Measurements from ENCODE around the gene NAA40. TPM values are rescaled to one million over a fixed set of nuclear protein-coding genes. Genes with fewer than 3 reads are reported as not detected.
A peak's percentile ranks its signal among the peaks of the same experiment; 100 is the strongest.

The NAA40 gene
- total and polyA plus RNA-seq, 3 donors from 2014 or later = 44.8 to 57.5 (median 49.7) TPM

- intact Hi-C loops (cut with DNase I; ENCODE audit: low total_unique reads) = no loop called here
Observed at GRCh38 chr11:63905179-63905578, 33.6 kb upstream of the NAA40 start.

GRCh38 chr11:63906087-63906486 is 32.7 kb upstream of the NAA40 start:
- Histone ChIP-seq H3K27ac (no peak overlapping the region), H3K4me3 (no peak overlapping the region), H3K4me1 (peaks cover 41% of the 10 kb centered on the region), H3K9me3 (no peaks in the 10 kb centered on the region), H3K36me3 (ENCODE audit: low read depth, missing control alignments) (no peaks in the 10 kb centered on the region), H3K27me3 (no peaks in the 10 kb centered on the region)
- no peak for TF ChIP-seq CTCF (IDR thresholded peaks at IDR 0.05)
- TF ChIP-seq POLR2A (IDR thresholded peaks at IDR 0.05) = no peak
- DNase-seq = no peak
- intact Hi-C loops (cut with DNase I; ENCODE audit: low total_unique reads) = no loop called here
- WGBS, 2 donors = 91 to 92% methylated on average over 4 of the region's 4 CpGs

More at GRCh38 chr11:63905179-63905578, 33.6 kb upstream of the NAA40 start:
- 75 to 79% methylated on average over 6 of the region's 6 CpGs for WGBS, 2 donors
- TF ChIP-seq CTCF (IDR thresholded peaks at IDR 0.05) (no peak), POLR2A (IDR thresholded peaks at IDR 0.05) (no peak)
- H3K9me3 ChIP-seq = no peaks in the 10 kb centered on the region
- H3K4me3 ChIP-seq = no peak overlapping the region
- H3K27me3 ChIP-seq = no peaks in the 10 kb centered on the region
- no peak overlapping the region for H3K27ac ChIP-seq
- H3K4me1 ChIP-seq = peaks cover 36% of the 10 kb centered on the region
- DNase-seq = no peak
- H3K36me3 ChIP-seq (ENCODE audit: low read depth, missing control alignments) = no peaks in the 10 kb centered on the region

GRCh38 chr11:63906585-63906984 is 32.2 kb upstream of the NAA40 start:
- intact Hi-C loops (cut with DNase I; ENCODE audit: low total_unique reads) = no loop called here
- no peak overlapping the region for H3K27ac ChIP-seq
- H3K4me1 ChIP-seq = peaks cover 41% of the 10 kb centered on the region
- H3K9me3 ChIP-seq = no peaks in the 10 kb centered on the region
- H3K4me3 ChIP-seq = no peak overlapping the region
- TF ChIP-seq CTCF (IDR thresholded peaks at IDR 0.05) = peak in 1 of 3 experiments; percentile 12
- TF ChIP-seq POLR2A (IDR thresholded peaks at IDR 0.05) = no peak
- WGBS, 2 donors = 90 to 93% methylated on average over 7 of the region's 7 CpGs
- H3K27me3 ChIP-seq = no peaks in the 10 kb centered on the region
- no peak for DNase-seq
- no peaks in the 10 kb centered on the region for H3K36me3 ChIP-seq (ENCODE audit: low read depth, missing control alignments)

GRCh38 chr11:63907063-63907462 is 31.7 kb upstream of the NAA40 start:
- H3K27me3 ChIP-seq = no peaks in the 10 kb centered on the region
- H3K36me3 ChIP-seq (ENCODE audit: low read depth, missing control alignments) = no peaks in the 10 kb centered on the region
- H3K4me1 ChIP-seq = peaks cover 41% of the 10 kb centered on the region
- DNase-seq = no peak
- WGBS, 2 donors = 75 to 89% methylated on average over 6 of the region's 6 CpGs
- intact Hi-C loops (cut with DNase I; ENCODE audit: low total_unique reads) = no loop called here
- H3K4me3 ChIP-seq = no peak overlapping the region
- peak overlapping the region in 1 of 2 donors; percentile 52 for H3K27ac ChIP-seq
- no peaks in the 10 kb centered on the region for H3K9me3 ChIP-seq
- TF ChIP-seq CTCF (IDR thresholded peaks at IDR 0.05) (no peak), POLR2A (IDR thresholded peaks at IDR 0.05) (no peak)

GRCh38 chr11:63907808-63908530 is 30.8 kb upstream of the NAA40 start:
- H3K36me3 ChIP-seq (ENCODE audit: low read depth, missing control alignments) = no peaks in the 10 kb centered on the region
- 55 to 58% methylated on average over 18 to 20 of the region's 21 CpGs for WGBS, 2 donors
- intact Hi-C loops (cut with DNase I; ENCODE audit: low total_unique reads) = no loop called here

More at GRCh38 chr11:63907808-63908530, 30.8 kb upstream of the NAA40 start:
- Histone ChIP-seq H3K9me3 (no peaks in the 10 kb centered on the region), H3K4me1 (peaks cover 41% of the 10 kb centered on the region), H3K27ac (peak overlapping the region; percentile 36 to 52), H3K4me3 (no peak overlapping the region), H3K27me3 (no peaks in the 10 kb centered on the region)
- no peak for TF ChIP-seq CTCF (IDR thresholded peaks at IDR 0.05)
- no peak for TF ChIP-seq POLR2A (IDR thresholded peaks at IDR 0.05)
- DNase-seq = peak; percentile 85

Data from testis (tissue), 3 donors.